HG03521 (cell line): ENCODE results near the gene ROBO2.

Source experiments
- ATAC-seq: cut with Tn5 transposase; IDR thresholded peaks from one replicate; pipeline ENCODE4 v1.9.1; 2021; ENCODE audit warnings: mild to moderate bottlenecking, moderate library complexity; ENCODE audit not compliant: unreplicated experiment

ROBO2 gene

GRCh38 chr3:77102951-77103769 is 63.3 kb downstream of the ROBO2 start:
- ATAC-seq = no peak

- no peak for ATAC-seq
These were observed 82.8 kb downstream of the ROBO2 start for GRCh38 chr3:77122652-77123051.

- ATAC-seq = no peak
These were observed 86.1 kb downstream of the ROBO2 start for GRCh38 chr3:77125966-77126365.

GRCh38 chr3:77134769-77135168 is 94.9 kb downstream of the ROBO2 start:
- ATAC-seq = no peak

GRCh38 chr3:77137559-77137958 is 97.7 kb downstream of the ROBO2 start:
- no peak for ATAC-seq

GRCh38 chr3:77139624-77140023 is 99.7 kb downstream of the ROBO2 start:
- ATAC-seq = no peak

GRCh38 chr3:77141423-77141822 is 101.5 kb downstream of the ROBO2 start:
- ATAC-seq = no peak

- ATAC-seq = no peak
These were observed 102.7 kb downstream of the ROBO2 start for GRCh38 chr3:77142578-77142977.

- ATAC-seq = no peak
These were observed 106.1 kb downstream of the ROBO2 start for GRCh38 chr3:77146004-77146403.

GRCh38 chr3:77147836-77148578 is 108.1 kb downstream of the ROBO2 start:
- no peak for ATAC-seq

- ATAC-seq = no peak
These were observed 109.5 kb downstream of the ROBO2 start for GRCh38 chr3:77149382-77149781.

- ATAC-seq = no peak
These were observed 110.1 kb downstream of the ROBO2 start for GRCh38 chr3:77150028-77150427.

- no peak for ATAC-seq
These were observed 110.9 kb downstream of the ROBO2 start for GRCh38 chr3:77150759-77151158.

- ATAC-seq = no peak
These were observed 119.1 kb downstream of the ROBO2 start for GRCh38 chr3:77158730-77159581.

GRCh38 chr3:77160931-77161497 is 121.1 kb downstream of the ROBO2 start:
- ATAC-seq = no peak

GRCh38 chr3:77169823-77170222 is 129.9 kb downstream of the ROBO2 start:
- no peak for ATAC-seq

- ATAC-seq = no peak
These were observed 131.1 kb downstream of the ROBO2 start for GRCh38 chr3:77171026-77171425.

- ATAC-seq = no peak
These were observed 139.9 kb downstream of the ROBO2 start for GRCh38 chr3:77179762-77180161.

- no peak for ATAC-seq
These were observed 142.4 kb downstream of the ROBO2 start for GRCh38 chr3:77182341-77182740.

GRCh38 chr3:77186319-77186718 is 146.4 kb downstream of the ROBO2 start:
- ATAC-seq = no peak

GRCh38 chr3:77186728-77187127 is 146.8 kb downstream of the ROBO2 start:
- ATAC-seq = no peak
